ENCODE data around the gene YJEFN3. TPM values are rescaled to one million over a fixed set of nuclear protein-coding genes. Genes with fewer than 3 reads are reported as not detected.

Gene YJEFN3
- total and polyA plus RNA-seq, 2 of the 8 experiments (the other 6 are each of a cell fraction or from before 2014, with no cell fraction given): 5.7 to 9.4 TPM

- Histone ChIP-seq H3K56ac (replicated peaks; ENCODE audit: insufficient read length, low read depth, low read length) (no peak overlapping the region), H3K23me2 (ENCODE audit: low read depth, low read length) (no peaks in the 10 kb centered on the region), H3K27ac (ENCODE audit: low read depth, low read length) (no peak overlapping the region), H4K8ac (ENCODE audit: extremely low read depth, insufficient read depth, low read length) (no peak overlapping the region), H3K9me3 (ENCODE audit: insufficient read depth in 2 of 2, low read depth in 1 of 2, low read length in 1 of 2) (no peaks in the 10 kb centered on the region), H3K18ac (ENCODE audit: extremely low read depth, low read length) (no peak overlapping the region), H3K4me3 (ENCODE audit: extremely low read depth in 1 of 4, insufficient read depth in 2 of 4, low read depth in 3 of 4, low read length in 4 of 4) (no peak overlapping the region), H2AFZ (ENCODE audit: low read length) (no peak overlapping the region), H3K4ac (replicated peaks; ENCODE audit: insufficient read length, low read depth, low read length) (no peak overlapping the region), H3K9ac (replicated peaks in 1 of 4; ENCODE audit: extremely low read depth in 1 of 4, low read depth in 3 of 4, low read length in 3 of 4) (no peak overlapping the region), H4K91ac (replicated peaks; ENCODE audit: insufficient read length, low read length) (no peak overlapping the region), H3K23ac (ENCODE audit: insufficient read length) (no peak overlapping the region), H4K20me1 (replicated peaks in 1 of 2; ENCODE audit: control insufficient read depth in 1 of 2, insufficient read depth in 2 of 2, low read length in 2 of 2) (peaks cover 6 to 25% of the 10 kb centered on the region in 2 experiments), H3K36me3 (ENCODE audit: control insufficient read depth in 2 of 4, insufficient read depth in 4 of 4, low read length in 3 of 4) (peaks cover 4 to 41% (median 19%) of the 10 kb centered on the region in 4 experiments; a peak in 6 of 8 replicates), H2AK5ac (ENCODE audit: low read depth, low read length) (no peak overlapping the region), H2BK12ac (ENCODE audit: low read depth, low read length) (no peak overlapping the region; the same call in 1 of the 2 replicates), H3K14ac (ENCODE audit: insufficient read length) (no peak overlapping the region), H4K5ac (ENCODE audit: insufficient read length, low read depth, low read length) (no peak overlapping the region), H3K4me2 (ENCODE audit: insufficient read depth in 1 of 2, low read depth in 2 of 2, low read length in 2 of 2) (no peak overlapping the region), H3K4me1 (replicated peaks in 1 of 4; ENCODE audit: control insufficient read depth in 3 of 4, insufficient read depth in 4 of 4, low read length in 3 of 4) (no peaks in the 10 kb centered on the region; a peak in 3 of 7 replicates), H3K79me1 (ENCODE audit: low read depth, low read length) (peaks cover 15% of the 10 kb centered on the region), H2BK20ac (ENCODE audit: low read length) (no peak overlapping the region), H2BK120ac (replicated peaks; ENCODE audit: low read depth, low read length) (no peak overlapping the region), H3K27me3 (replicated peaks in 1 of 4; ENCODE audit: control insufficient read depth in 3 of 4, extremely low read depth in 1 of 4, insufficient read depth in 3 of 4, low read length in 3 of 4) (no peaks in the 10 kb centered on the region), H3K79me2 (ENCODE audit: control insufficient read depth in 1 of 2, insufficient read depth in 2 of 2, low read length in 2 of 2) (peaks cover 0 to 47% of the 10 kb centered on the region in 2 experiments; a peak in 2 of 4 replicates), H2BK5ac (ENCODE audit: low read depth, low read length) (no peak overlapping the region), H2BK15ac (ENCODE audit: low read length) (no peak overlapping the region)
- CTCF ChIA-PET (ENCODE audit: partially characterized antibody): interaction anchor here (2.1 kb wide), 1 partner anchor 32 kb away, joined by 6 read pairs; no protein-coding TSS in a partner anchor
- DNase-seq (ENCODE audit: low read depth in 1 of 2, low spot score in 2 of 2) (no peak), FAIRE-seq (no peak)
- WGBS, 2 experiments (ENCODE audit: extremely low coverage in 1 of 2, insufficient coverage in 1 of 2, insufficient read length in 1 of 2, insufficient replicate concordance in 2 of 2, low coverage in 1 of 2, low lambda C conversion rate in 2 of 2, missing lambda C conversion rate in 1 of 2): 92% methylated on average over 3 of the region's 3 CpGs; no CpG with 5 or more reads in 1 of the 2 experiments
- TF ChIP-seq KDM5A (IDR thresholded peaks at IDR 0.05; ENCODE audit: low read length) (no peak), TEAD4 (IDR thresholded peaks at IDR 0.05; ENCODE audit: low read depth, low read length) (no peak), MAX (IDR thresholded peaks at IDR 0.05) (no peak), RFX5 (IDR thresholded peaks at IDR 0.05; ENCODE audit: borderline replicate concordance, low read depth, low read length) (no peak), SIX5 (IDR thresholded peaks at IDR 0.05; ENCODE audit: low read depth, low read length) (no peak)
- POLR2A ChIA-PET (ENCODE audit: partially characterized antibody): interaction anchor here (0.9 to 3.1 kb wide), 3 partner anchors 9 to 33 kb away, joined by 3 to 13 read pairs (median 4); no protein-coding TSS in a partner anchor
Measured at GRCh38 chr19:19523177-19523576, 5.5 kb upstream of the YJEFN3 start.

All from H1 (cell line).